IMR-90 (cell line): ENCODE data around the gene SETD2. TPM values are rescaled to one million over a fixed set of nuclear protein-coding genes. Genes with fewer than 3 reads are reported as not detected.

Source experiments
- ATAC-seq: fragments of 200-7000 bp; cut with Tn5 transposase; 2 replicates; pipeline ENCODE4 v1.9.1; 2020; ENCODE audit warnings: low read depth, mild to moderate bottlenecking, moderate library complexity
- BruUV-seq: library from RNA; stranded (reverse); fragments of 400-500 nt; replicated peaks from 2 replicates; lab custom pipeline; 2021; lab: Mats Ljungman, UMichigan
- CTCF ChIA-PET: fragments of 300-600 bp; formaldehyde crosslinking; extraction: SDS; loops from one replicate; lab custom pipeline; 2021; ENCODE audit warnings: antibody characterized with exemption; lab: Yijun Ruan, JAX
- POLR2A ChIA-PET: fragments of 300-600 bp; sonication (Branson Sonifier 250); formaldehyde crosslinking; loops from one replicate; lab custom pipeline; 2022; ENCODE audit warnings: antibody characterized with exemption; ENCODE audit not compliant: unreplicated experiment; lab: Charles Lee
- DNase-seq: peaks from one replicate; pipeline ENCODE4 v3.0.0; 2013
- H2AFZ ChIP-seq: replicated peaks from 2 replicates; pipeline ENCODE3; 2013; ENCODE audit warnings: low read length, mild to moderate bottlenecking; ENCODE audit not compliant: poor library complexity
- H2AK5ac ChIP-seq: 2 replicates; pipeline ENCODE4 v1.6.1; 2013; ENCODE audit warnings: low read depth, low read length, inconsistent platforms
- H2AK9ac ChIP-seq: replicated peaks from 2 replicates; pipeline ENCODE3; 2013; ENCODE audit warnings: mild to moderate bottlenecking, low read depth, low read length, moderate library complexity; ENCODE audit not compliant: poor library complexity
- H2BK120ac ChIP-seq: 2 replicates; pipeline ENCODE4 v1.6.1; 2013; ENCODE audit warnings: low read depth, low read length, inconsistent platforms
- H2BK15ac ChIP-seq: 3 replicates; pipeline ENCODE4 v1.6.1; 2013; ENCODE audit warnings: low read depth, low read length, inconsistent platforms
- H2BK20ac ChIP-seq: 2 replicates; pipeline ENCODE4 v1.6.1; 2013; ENCODE audit warnings: low read depth, mild to moderate bottlenecking, inconsistent platforms, low read length, moderate library complexity
- H2BK5ac ChIP-seq: 2 replicates; pipeline ENCODE4 v1.6.1; 2013; ENCODE audit warnings: mild to moderate bottlenecking, low read depth, low read length, inconsistent platforms; ENCODE audit not compliant: poor library complexity, severe bottlenecking
- H3K14ac ChIP-seq: replicated peaks from 2 replicates; pipeline ENCODE4 v1.6.1; 2013; ENCODE audit warnings: low read depth, low read length, inconsistent platforms
- H3K18ac ChIP-seq: 2 replicates; pipeline ENCODE4 v1.6.1; 2013; ENCODE audit warnings: low read depth, low read length, control low read depth
- H3K23ac ChIP-seq: 2 replicates; pipeline ENCODE4 v1.6.1; 2013; ENCODE audit warnings: low read depth, low read length, inconsistent platforms
- H3K27ac ChIP-seq: 2 replicates; pipeline ENCODE4 v1.5.1; 2013; ENCODE audit warnings: mild to moderate bottlenecking, control low read depth, low read length; ENCODE audit not compliant: insufficient read depth
- H3K27me3 ChIP-seq: 2 replicates; pipeline ENCODE4 v1.6.1; 2013; ENCODE audit warnings: low read length; ENCODE audit not compliant: control insufficient read depth, insufficient read depth
- H3K36me3 ChIP-seq: 2 replicates; pipeline ENCODE4 v1.6.1; 2013; ENCODE audit warnings: low read length, mixed read lengths; ENCODE audit not compliant: control insufficient read depth, insufficient read depth
- H3K4ac ChIP-seq: 2 replicates; pipeline ENCODE4 v1.6.1; 2013; ENCODE audit warnings: low read depth, low read length, inconsistent platforms
- H3K4me1 ChIP-seq: 2 replicates; pipeline ENCODE4 v1.6.1; 2013; ENCODE audit warnings: low read length, mixed read lengths; ENCODE audit not compliant: control insufficient read depth, insufficient read depth
- H3K4me2 ChIP-seq: 2 replicates; pipeline ENCODE4 v1.6.1; 2013; ENCODE audit warnings: low read depth, mild to moderate bottlenecking, control low read depth, low read length, moderate library complexity
- H3K4me3 ChIP-seq: 2 replicates; pipeline ENCODE4 v1.5.1; 2013; ENCODE audit warnings: low read depth, mild to moderate bottlenecking, control low read depth, low read length, moderate library complexity; ENCODE audit not compliant: insufficient read depth
- H3K56ac ChIP-seq: 2 replicates; pipeline ENCODE4 v1.6.1; 2013; ENCODE audit warnings: low read length, inconsistent platforms; ENCODE audit not compliant: insufficient read depth; ENCODE audit errors: extremely low read depth
- H3K79me1 ChIP-seq, 2 experiments: 2 replicates each; pipeline ENCODE4 v1.6.1; 2013; ENCODE audit warnings: low read length in 2 of 2, inconsistent platforms in 1 of 2, low read depth in 1 of 2
- H3K9ac ChIP-seq: 2 replicates; pipeline ENCODE4 v1.6.1; 2013; ENCODE audit warnings: low read depth, low read length, control low read depth
- H3K9me1 ChIP-seq: 2 replicates; pipeline ENCODE4 v1.6.1; 2013; ENCODE audit warnings: low read length, inconsistent platforms; ENCODE audit not compliant: insufficient read depth
- H3K9me3 ChIP-seq: 2 replicates; pipeline ENCODE4 v1.6.1; 2013; ENCODE audit warnings: low read length; ENCODE audit not compliant: control insufficient read depth, insufficient read depth
- H4K20me1 ChIP-seq: 2 replicates; pipeline ENCODE4 v1.6.1; 2013; ENCODE audit warnings: low read length, inconsistent platforms; ENCODE audit not compliant: insufficient read depth
- H4K5ac ChIP-seq: 2 replicates; pipeline ENCODE4 v1.6.1; 2013; ENCODE audit warnings: mild to moderate bottlenecking, low read depth, low read length, control low read depth
- H4K8ac ChIP-seq, 2 experiments: 2 replicates each; pipeline ENCODE4 v1.6.1; 2013; ENCODE audit warnings: low read depth in 2 of 2, low read length in 2 of 2, control low read depth in 1 of 2, inconsistent platforms in 1 of 2
- H4K91ac ChIP-seq: 2 replicates; pipeline ENCODE4 v1.6.1; 2013; ENCODE audit warnings: low read depth, low read length, inconsistent platforms; ENCODE audit not compliant: insufficient read depth
- CEBPB ChIP-seq: IDR thresholded peaks from 2 replicates; pipeline ENCODE4 v1.6.1; 2012; ENCODE audit warnings: low read depth, low read length, improper control_type of control experiment
- CHD1 ChIP-seq: IDR thresholded peaks from 2 replicates; pipeline ENCODE4 v1.6.1; 2012; ENCODE audit warnings: low read depth, low read length, improper control_type of control experiment
- CTCF ChIP-seq: conservative IDR thresholded peaks from 2 replicates; pipeline ENCODE4 v1.5.1; 2012; ENCODE audit warnings: mild to moderate bottlenecking, low read depth, low read length, improper control_type of control experiment
- MAFK ChIP-seq: IDR thresholded peaks from 2 replicates; pipeline ENCODE4 v1.6.1; 2012; ENCODE audit warnings: low read depth, low read length, improper control_type of control experiment
- MAZ ChIP-seq: IDR thresholded peaks from 2 replicates; pipeline ENCODE4 v1.6.1; 2012; ENCODE audit warnings: low read depth, mild to moderate bottlenecking, low read length, improper control_type of control experiment, moderate library complexity, borderline replicate concordance
- MXI1 ChIP-seq: IDR thresholded peaks from 2 replicates; pipeline ENCODE4 v1.6.1; 2012; ENCODE audit warnings: low read depth, mild to moderate bottlenecking, low read length, moderate library complexity, borderline replicate concordance
- NFE2L2 ChIP-seq: fragments of 150-350 bp; IDR thresholded peaks from 2 replicates; pipeline ENCODE4 v1.6.1; 2016; ENCODE audit warnings: low read depth, mild to moderate bottlenecking, low read length
- POLR2A ChIP-seq: IDR thresholded peaks from 2 replicates; pipeline ENCODE4 v1.6.1; 2012; ENCODE audit warnings: mild to moderate bottlenecking, low read depth, low read length
- RAD21 ChIP-seq: IDR thresholded peaks from 2 replicates; pipeline ENCODE4 v1.6.1; 2012; ENCODE audit warnings: low read length, improper control_type of control experiment
- RCOR1 ChIP-seq: IDR thresholded peaks from 2 replicates; pipeline ENCODE4 v1.6.1; 2012; ENCODE audit warnings: mild to moderate bottlenecking, low read length, improper control_type of control experiment; ENCODE audit not compliant: insufficient replicate concordance
- RFX5 ChIP-seq: IDR thresholded peaks from 2 replicates; pipeline ENCODE4 v1.8.0; 2012; ENCODE audit warnings: low read depth, mild to moderate bottlenecking, low read length, moderate library complexity
- SMC3 ChIP-seq: fragments of 150-350 bp; IDR thresholded peaks from 2 replicates; pipeline ENCODE4 v1.6.1; 2016; ENCODE audit warnings: low read depth, mild to moderate bottlenecking, antibody characterized with exemption, low read length, moderate library complexity
- WGBS, 2 experiments: methylation state at CpG; one replicate each; pipeline versions ENCODE4 v1.1.5 to v1.1.7; 2013; ENCODE audit warnings: missing lambda C conversion rate in 2 of 2; ENCODE audit not compliant: insufficient read length in 1 of 2; ENCODE audit errors: extremely low coverage in 2 of 2; 5-methylcytosine and 5-hydroxymethylcytosine counted together
- dilution Hi-C: fragments of 300-500 bp; cut with HindIII; formaldehyde crosslinking; loops from one replicate; pipeline ENCODE4 v1.14.3; 2018; ENCODE audit warnings: low sequenced_read_pairs; ENCODE audit not compliant: unreplicated experiment
- in situ Hi-C: fragments of 300-500 bp; cut with MboI; formaldehyde crosslinking; loops from 3 replicates; pipeline ENCODE4 v1.14.3; 2019; ENCODE audit warnings: low sequenced_read_pairs, inconsistent platforms, mixed read lengths
- intact Hi-C: fragments of 100-400 bp; cut with micrococcal nuclease; formaldehyde crosslinking; loops from 2 replicates; pipeline ENCODE4 v1.10.0; 2022
- polyA plus RNA-seq, 3 experiments: library from polyadenylated mRNA; depleted of rRNA; stranded (reverse); fragments of >200 nt; gene quantifications; 2 replicates each; pipeline ENCODE4 v1.2.3, GENCODE V29; 2012; ENCODE audit warnings: low replicate concordance in 1 of 3
- total RNA-seq: library from RNA; depleted of rRNA; stranded (reverse); fragments of >200 nt; gene quantifications from 2 replicates; pipeline ENCODE4 v1.2.3, GENCODE V29; 2012

SETD2 gene
- total and polyA plus RNA-seq, 2 of the 4 experiments (the other 2 are of a cell fraction): 18.3 to 20.1 TPM

DNA sequence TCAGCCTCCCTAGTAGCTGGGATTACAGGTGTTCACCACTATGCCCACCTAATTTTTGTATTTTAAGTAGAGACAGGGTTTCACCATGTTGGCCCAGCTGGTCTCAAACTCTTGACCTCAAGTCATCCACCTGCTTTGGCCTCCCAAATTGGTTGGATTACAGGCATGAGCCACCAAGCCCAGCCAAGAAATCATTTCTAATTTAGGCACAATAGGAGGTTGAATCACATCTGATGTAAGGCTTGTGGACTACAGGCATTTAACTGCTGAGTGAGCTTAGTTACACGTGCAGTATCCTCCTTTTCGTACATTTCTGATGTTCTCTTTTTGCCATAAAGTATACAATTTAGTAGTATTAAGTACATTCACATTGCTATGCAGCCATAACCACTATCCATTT lies 31.1 kb upstream of the SETD2 start:
- Histone ChIP-seq H3K18ac (no peak overlapping the region), H2AFZ (no peak overlapping the region), H2BK5ac (no peak overlapping the region), H3K4me1 (no peaks in the 10 kb centered on the region), H3K27me3 (no peaks in the 10 kb centered on the region), H3K14ac (no peak overlapping the region), H4K91ac (no peak overlapping the region), H2BK120ac (no peak overlapping the region), H3K36me3 (peaks cover 1% of the 10 kb centered on the region; the same call in 1 of the 2 replicates), H3K4ac (no peak overlapping the region), H4K8ac (no peak overlapping the region), H3K27ac (no peak overlapping the region), H3K4me2 (no peak overlapping the region), H2AK5ac (no peak overlapping the region), H3K79me1 (peaks cover 2 to 4% of the 10 kb centered on the region in 2 experiments; a peak in 2 of 4 replicates), H3K9me3 (no peaks in the 10 kb centered on the region), H2AK9ac (no peak overlapping the region), H4K5ac (no peak overlapping the region), H2BK20ac (no peak overlapping the region), H4K20me1 (no peaks in the 10 kb centered on the region), H2BK15ac (no peak overlapping the region), H3K4me3 (no peak overlapping the region), H3K9me1 (no peaks in the 10 kb centered on the region), H3K23ac (no peak overlapping the region), H3K9ac (no peak overlapping the region), H3K56ac (no peak overlapping the region)
- in situ Hi-C loops (no loop called here), intact Hi-C loops (loop anchor here (5.0 kb wide), 1 partner anchor 448 kb away; no protein-coding TSS in a partner anchor), dilution Hi-C loops (no loop called here)
- no CpG with 5 or more reads among the region's 2 CpGs for WGBS, 2 experiments
- ChIA-PET CTCF (no interaction called here), POLR2A (no interaction called here)
- DNase-seq (peak; percentile 1), ATAC-seq (no peak)
- TF ChIP-seq POLR2A (no peak), NFE2L2 (no peak), RFX5 (no peak), MAZ (no peak), SMC3 (no peak), MAFK (no peak), CHD1 (no peak), RCOR1 (no peak), CEBPB (no peak), RAD21 (no peak), CTCF (no peak), MXI1 (no peak)
- no TSS peak for BruUV-seq
